ENCODE results near the gene CUX1.

- no peak for TF ChIP-seq RAD21 (IDR thresholded peaks at IDR 0.05; ENCODE audit: low read depth)
- TF ChIP-seq YY1 (IDR thresholded peaks at IDR 0.05; ENCODE audit: low read depth), result no peak
- no peak for TF ChIP-seq CREB1 (IDR thresholded peaks at IDR 0.05; ENCODE audit: low read depth)
- TF ChIP-seq REST (IDR thresholded peaks at IDR 0.05; ENCODE audit: low read depth), result no peak
- TF ChIP-seq CEBPB (IDR thresholded peaks at IDR 0.05), result 0 out of 2 replicates have a peak, but pooled peaks have one; percentile 6
- TF ChIP-seq MAX (IDR thresholded peaks at IDR 0.05), result no peak
Measured at GRCh38 chr7:102132209-102132752, 314.9 kb downstream of the CUX1 start.
